LNCaP clone FGC (cell line): Measurements from ENCODE around the gene POMT1.

Source experiments
- DNase-seq: peaks from one replicate; pipeline ENCODE4 v3.0.0-alpha.2; 2011; ENCODE audit warnings: low read depth
- H3K4me3 ChIP-seq: 2 replicates; pipeline ENCODE4 v1.5.1; 2011; ENCODE audit warnings: mild to moderate bottlenecking, low read depth, low read length, control low read depth
- TF ChIP-seq, protein P1 (sequence below): IDR thresholded peaks from 2 replicates; pipeline ENCODE4 v1.5.1; 2012; ENCODE audit warnings: mild to moderate bottlenecking; ENCODE audit not compliant: control insufficient read depth, insufficient read depth; ENCODE audit errors: extremely low read depth

POMT1 gene

DNA sequence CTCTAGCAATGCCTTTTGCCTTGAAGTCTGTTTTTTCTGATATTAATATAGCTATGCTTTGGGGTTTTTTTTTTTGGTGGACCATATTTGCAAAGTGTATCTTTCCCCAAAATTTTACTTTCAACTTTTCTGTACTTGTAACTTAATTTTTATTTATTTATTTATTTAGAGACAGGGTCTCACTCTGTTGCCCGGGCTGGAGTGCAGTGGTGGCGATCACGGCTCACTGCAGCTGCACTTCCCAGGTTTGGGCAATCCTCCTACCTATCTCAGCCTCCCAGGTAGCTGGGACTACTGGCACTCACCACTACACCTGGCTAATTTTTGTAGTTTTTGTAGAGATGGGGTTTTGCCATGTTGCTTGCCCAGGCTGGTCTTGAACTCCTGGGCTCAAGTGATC lies 63.4 kb downstream of the POMT1 start:
- TF ChIP-seq, protein P1, sequence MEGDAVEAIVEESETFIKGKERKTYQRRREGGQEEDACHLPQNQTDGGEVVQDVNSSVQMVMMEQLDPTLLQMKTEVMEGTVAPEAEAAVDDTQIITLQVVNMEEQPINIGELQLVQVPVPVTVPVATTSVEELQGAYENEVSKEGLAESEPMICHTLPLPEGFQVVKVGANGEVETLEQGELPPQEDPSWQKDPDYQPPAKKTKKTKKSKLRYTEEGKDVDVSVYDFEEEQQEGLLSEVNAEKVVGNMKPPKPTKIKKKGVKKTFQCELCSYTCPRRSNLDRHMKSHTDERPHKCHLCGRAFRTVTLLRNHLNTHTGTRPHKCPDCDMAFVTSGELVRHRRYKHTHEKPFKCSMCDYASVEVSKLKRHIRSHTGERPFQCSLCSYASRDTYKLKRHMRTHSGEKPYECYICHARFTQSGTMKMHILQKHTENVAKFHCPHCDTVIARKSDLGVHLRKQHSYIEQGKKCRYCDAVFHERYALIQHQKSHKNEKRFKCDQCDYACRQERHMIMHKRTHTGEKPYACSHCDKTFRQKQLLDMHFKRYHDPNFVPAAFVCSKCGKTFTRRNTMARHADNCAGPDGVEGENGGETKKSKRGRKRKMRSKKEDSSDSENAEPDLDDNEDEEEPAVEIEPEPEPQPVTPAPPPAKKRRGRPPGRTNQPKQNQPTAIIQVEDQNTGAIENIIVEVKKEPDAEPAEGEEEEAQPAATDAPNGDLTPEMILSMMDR, result no peak
- no peak for DNase-seq
- H3K4me3 ChIP-seq, result no peak overlapping the region

- TF ChIP-seq, protein P1, result no peak
- no peak for DNase-seq
Observed at GRCh38 chr9:131567910-131568309, 65.2 kb downstream of the POMT1 start.

More at GRCh38 chr9:131567910-131568309, 65.2 kb downstream of the POMT1 start:
- H3K4me3 ChIP-seq, result no peak overlapping the region
